HCT116 (cell line): ENCODE data around the gene STK39. TPM values are rescaled to one million over a fixed set of nuclear protein-coding genes. Genes with fewer than 3 reads are reported as not detected.

Source experiments
- ATAC-seq: fragments of 200-7000 bp; cut with Tn5 transposase; 2 replicates; pipeline ENCODE4 v1.9.1; 2020; ENCODE audit warnings: mild to moderate bottlenecking, moderate library complexity
- BruUV-seq: library from RNA; stranded (reverse); fragments of 400-500 nt; replicated peaks from 2 replicates; lab custom pipeline; 2021; lab: Mats Ljungman, UMichigan
- CTCF ChIA-PET: fragments of 300-600 bp; sonication (Branson Sonifier 250); formaldehyde crosslinking; loops from one replicate; lab custom pipeline; 2021; ENCODE audit warnings: antibody characterized with exemption; lab: Charles Lee
- POLR2A ChIA-PET: fragments of 300-600, 350-600 bp; sonication (Branson Sonifier 250); formaldehyde crosslinking; loops from one replicate; lab custom pipeline; 2021; ENCODE audit warnings: antibody characterized with exemption; lab: Charles Lee
- RAD21 ChIA-PET, 2 experiments: fragments of 300-600 bp; sonication (Branson Sonifier 250); formaldehyde crosslinking; loops; one replicate each; lab custom pipeline; 2023; ENCODE audit warnings: low total read pairs in 2 of 2; ENCODE audit not compliant: uncharacterized antibody in 2 of 2, unreplicated experiment in 2 of 2, low non-redundant PET in 1 of 2; lab: Charles Lee
- DNase-seq: peaks from one replicate; pipeline ENCODE4 v3.0.0-alpha.2; 2010; ENCODE audit warnings: low read depth, low spot score
- H2AFZ ChIP-seq: fragments of 200-600 bp; shearing (Covaris generic), sonication (generic); 2 replicates; pipeline ENCODE4 v1.6.1; 2017; ENCODE audit warnings: low read depth, mixed run types, mixed read lengths, antibody characterized with exemption, low read length; ENCODE audit not compliant: poor library complexity, severe bottlenecking
- H3K27ac ChIP-seq: 2 replicates; pipeline ENCODE4 v1.5.1; 2012; ENCODE audit warnings: low read depth, low read length
- H3K27me3 ChIP-seq: fragments of 200-600 bp; sonication (generic); 2 replicates; pipeline ENCODE4 v1.6.1; 2016; ENCODE audit warnings: mixed run types, low read length, mixed read lengths; ENCODE audit not compliant: insufficient read depth
- H3K36me3 ChIP-seq, 2 experiments: fragments of 200-500 bp in 1 of 2; fragments of 200-600 bp in 1 of 2; sonication (Bioruptor generic) in 1 of 2; sonication (generic) in 1 of 2; 2 replicates each; pipeline versions ENCODE4 v1.5.1 to v1.6.1; 2014 to 2016; ENCODE audit warnings: low read length in 2 of 2, inconsistent platforms in 1 of 2, mixed read lengths in 1 of 2, mixed run types in 1 of 2; ENCODE audit not compliant: insufficient read depth in 2 of 2, control insufficient read depth in 1 of 2
- H3K4me1 ChIP-seq, 2 experiments: fragments of 200-600 bp in 1 of 2; sonication (generic) in 1 of 2; 2 replicates each; pipeline versions ENCODE4 v1.5.1 to v1.6.1; 2012 to 2017; ENCODE audit warnings: low read length in 2 of 2, inconsistent platforms in 1 of 2, mild to moderate bottlenecking in 1 of 2, mixed read lengths in 1 of 2, mixed run types in 1 of 2, moderate library complexity in 1 of 2; ENCODE audit not compliant: insufficient read depth in 2 of 2, control insufficient read depth in 1 of 2
- H3K4me2 ChIP-seq: fragments of 200-600 bp; sonication (generic); 2 replicates; pipeline ENCODE4 v1.6.1; 2017; ENCODE audit warnings: mixed run types, low read length, mixed read lengths
- H3K4me3 ChIP-seq, 2 experiments: fragments of 200-600 bp in 1 of 2; sonication (generic) in 1 of 2; replicated peaks in 1 of 2; 2 replicates each; pipeline ENCODE4 v1.5.1; 2011 to 2016; ENCODE audit warnings: low read length in 2 of 2, control low read depth in 1 of 2, low read depth in 1 of 2, mild to moderate bottlenecking in 1 of 2, mixed read lengths in 1 of 2, mixed run types in 1 of 2
- H3K79me2 ChIP-seq: fragments of 200-600 bp; sonication (generic); 2 replicates; pipeline ENCODE4 v1.6.1; 2017; ENCODE audit warnings: mild to moderate bottlenecking, mixed run types, low read length, moderate library complexity, mixed read lengths; ENCODE audit not compliant: insufficient read depth
- H3K9ac ChIP-seq: fragments of 200-600 bp; sonication (generic); 2 replicates; pipeline ENCODE4 v1.6.1; 2016; ENCODE audit warnings: low read length, mixed read lengths
- H3K9me2 ChIP-seq: fragments of 200-600 bp; sonication (generic), shearing (Covaris generic); 2 replicates; pipeline ENCODE4 v1.6.1; 2017; ENCODE audit warnings: mixed run types, mild to moderate bottlenecking, moderate library complexity; ENCODE audit not compliant: insufficient read depth
- H3K9me3 ChIP-seq, 2 experiments: fragments of 200-500 bp in 1 of 2; fragments of 200-600 bp in 1 of 2; sonication (Bioruptor generic) in 1 of 2; sonication (generic) in 1 of 2; 2 replicates each; pipeline ENCODE4 v1.6.1; 2014 to 2017; ENCODE audit warnings: low read length in 2 of 2, mixed read lengths in 2 of 2, inconsistent platforms in 1 of 2, low read depth in 1 of 2, mild to moderate bottlenecking in 1 of 2, mixed run types in 1 of 2, moderate library complexity in 1 of 2; ENCODE audit not compliant: control insufficient read depth in 1 of 2, insufficient read depth in 1 of 2
- H4K20me1 ChIP-seq: fragments of 200-600 bp; sonication (generic), shearing (Covaris generic); 2 replicates; pipeline ENCODE4 v1.6.1; 2017; ENCODE audit warnings: mixed run types, mild to moderate bottlenecking, moderate library complexity; ENCODE audit not compliant: insufficient read depth
- ATF3 ChIP-seq: IDR thresholded peaks from 2 replicates; pipeline ENCODE4 v1.6.1; 2012
- CBX3 ChIP-seq: IDR thresholded peaks from 2 replicates; pipeline ENCODE4 v1.6.1; 2012; ENCODE audit warnings: low read depth
- CEBPB ChIP-seq: IDR thresholded peaks from 2 replicates; pipeline ENCODE4 v1.6.1; 2012; ENCODE audit warnings: low read depth
- EGR1 ChIP-seq: IDR thresholded peaks from 2 replicates; pipeline ENCODE4 v1.6.1; 2012; ENCODE audit warnings: low read depth
- EZH2phosphoT487 ChIP-seq: fragments of 200-600 bp; IDR thresholded peaks from 2 replicates; pipeline ENCODE4 v1.6.1; 2018; ENCODE audit warnings: antibody characterized with exemption, borderline replicate concordance
- JUND ChIP-seq: IDR thresholded peaks from 2 replicates; pipeline ENCODE4 v1.6.1; 2012
- POLR2A ChIP-seq: IDR thresholded peaks from 2 replicates; pipeline ENCODE4 v1.7.0; 2011; ENCODE audit warnings: borderline replicate concordance; ENCODE audit not compliant: insufficient read depth, insufficient read length; ENCODE audit errors: extremely low read depth
- ZFX ChIP-seq: fragments of 450-650 bp; IDR thresholded peaks from 2 replicates; pipeline ENCODE4 v1.6.1; 2017
- intact Hi-C: fragments of 100-400 bp; cut with micrococcal nuclease; formaldehyde crosslinking; loops from 2 replicates; pipeline ENCODE4 v1.10.0; 2022
- total RNA-seq: library from RNA; stranded (reverse); gene quantifications from one replicate; pipeline ENCODE4 v1.2.1, GENCODE V29; 2021; ENCODE audit not compliant: unreplicated experiment
- TF ChIP-seq, protein P1 (sequence below): IDR thresholded peaks from 2 replicates; pipeline ENCODE4 v1.6.1; 2012; ENCODE audit warnings: low read depth

STK39 gene
- total RNA-seq, 1 experiment from 2014 or later = 118 TPM

- no peak overlapping the region for H2AFZ ChIP-seq
- ChIA-PET CTCF (no interaction called here), POLR2A (no interaction called here), RAD21 (no interaction called here)
- no peaks in the 10 kb centered on the region for H3K79me2 ChIP-seq
- no peaks in the 10 kb centered on the region for H3K27me3 ChIP-seq
- intact Hi-C loops = no loop called here
- no peaks in the 10 kb centered on the region; the same call in 1 of the 2 replicates for H4K20me1 ChIP-seq
- no peak for TF ChIP-seq ZFX
- TF ChIP-seq POLR2A = no peak
- TF ChIP-seq, protein P1, sequence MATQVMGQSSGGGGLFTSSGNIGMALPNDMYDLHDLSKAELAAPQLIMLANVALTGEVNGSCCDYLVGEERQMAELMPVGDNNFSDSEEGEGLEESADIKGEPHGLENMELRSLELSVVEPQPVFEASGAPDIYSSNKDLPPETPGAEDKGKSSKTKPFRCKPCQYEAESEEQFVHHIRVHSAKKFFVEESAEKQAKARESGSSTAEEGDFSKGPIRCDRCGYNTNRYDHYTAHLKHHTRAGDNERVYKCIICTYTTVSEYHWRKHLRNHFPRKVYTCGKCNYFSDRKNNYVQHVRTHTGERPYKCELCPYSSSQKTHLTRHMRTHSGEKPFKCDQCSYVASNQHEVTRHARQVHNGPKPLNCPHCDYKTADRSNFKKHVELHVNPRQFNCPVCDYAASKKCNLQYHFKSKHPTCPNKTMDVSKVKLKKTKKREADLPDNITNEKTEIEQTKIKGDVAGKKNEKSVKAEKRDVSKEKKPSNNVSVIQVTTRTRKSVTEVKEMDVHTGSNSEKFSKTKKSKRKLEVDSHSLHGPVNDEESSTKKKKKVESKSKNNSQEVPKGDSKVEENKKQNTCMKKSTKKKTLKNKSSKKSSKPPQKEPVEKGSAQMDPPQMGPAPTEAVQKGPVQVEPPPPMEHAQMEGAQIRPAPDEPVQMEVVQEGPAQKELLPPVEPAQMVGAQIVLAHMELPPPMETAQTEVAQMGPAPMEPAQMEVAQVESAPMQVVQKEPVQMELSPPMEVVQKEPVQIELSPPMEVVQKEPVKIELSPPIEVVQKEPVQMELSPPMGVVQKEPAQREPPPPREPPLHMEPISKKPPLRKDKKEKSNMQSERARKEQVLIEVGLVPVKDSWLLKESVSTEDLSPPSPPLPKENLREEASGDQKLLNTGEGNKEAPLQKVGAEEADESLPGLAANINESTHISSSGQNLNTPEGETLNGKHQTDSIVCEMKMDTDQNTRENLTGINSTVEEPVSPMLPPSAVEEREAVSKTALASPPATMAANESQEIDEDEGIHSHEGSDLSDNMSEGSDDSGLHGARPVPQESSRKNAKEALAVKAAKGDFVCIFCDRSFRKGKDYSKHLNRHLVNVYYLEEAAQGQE = no peak
- TF ChIP-seq ATF3 = no peak
- no peak for TF ChIP-seq EZH2phosphoT487
- TF ChIP-seq EGR1 = no peak
- no peak for TF ChIP-seq JUND
- TF ChIP-seq CBX3 = no peak
- TF ChIP-seq CEBPB = no peak
- DNase-seq = no peak
- no peak for ATAC-seq
- H3K9ac ChIP-seq = no peak overlapping the region
- H3K9me2 ChIP-seq = no peaks in the 10 kb centered on the region
- H3K4me1 ChIP-seq = no peaks in the 10 kb centered on the region
- H3K4me3 ChIP-seq = no peak overlapping the region
- H3K27ac ChIP-seq = no peak overlapping the region
- no peaks in the 10 kb centered on the region for H3K9me3 ChIP-seq
- peaks cover 0 to 15% of the 10 kb centered on the region in 2 experiments; a peak in 2 of 4 replicates for H3K36me3 ChIP-seq
- H3K4me2 ChIP-seq = no peak overlapping the region
- BruUV-seq = no TSS peak
Measured at GRCh38 chr2:167961536-167962048, 285.8 kb downstream of the STK39 start.
